Body of pancreas (tissue), 4 donors: ENCODE results near the gene TOB2. TPM values are rescaled to one million over a fixed set of nuclear protein-coding genes. Genes with fewer than 3 reads are reported as not detected.
A peak's percentile ranks its signal among the peaks of the same experiment; 100 is the strongest.

Source experiments
- ATAC-seq: fragments of 150-250 bp; one replicate; pipeline ENCODE4 v1.9.1; 2016
- DNase-seq, 4 donors: peaks; one replicate each; pipeline ENCODE4 v3.0.0-alpha.2; 2019
- H3K27ac ChIP-seq, 4 donors: fragments of 200-600 bp; sonication (generic); 1 replicate in 3 of 4; 2 replicates in 1 of 4; pipeline versions ENCODE4 v1.5.1 to v1.6.1; 2016 to 2019; ENCODE audit warnings: mild to moderate bottlenecking in 1 of 4, mixed read lengths in 1 of 4, moderate library complexity in 1 of 4
- H3K27me3 ChIP-seq, 2 donors: fragments of 200-600 bp; sonication (generic); one replicate each; pipeline ENCODE4 v1.6.0; 2016; ENCODE audit warnings: mild to moderate bottlenecking in 1 of 2
- H3K36me3 ChIP-seq, 2 donors: fragments of 200-600 bp; sonication (generic); replicated peaks in 1 of 2; 2 replicates each; pipeline ENCODE4 v1.5.1; 2016; ENCODE audit warnings: low read depth in 2 of 2; ENCODE audit not compliant: insufficient read depth in 1 of 2
- H3K4me1 ChIP-seq: fragments of 200-600 bp; sonication (generic); one replicate; pipeline ENCODE4 v1.6.0; 2016
- H3K4me3 ChIP-seq, 2 donors: fragments of 200-600 bp; sonication (generic); 1 replicate in 1 of 2; 2 replicates in 1 of 2; pipeline ENCODE4 v1.5.1; 2016 to 2019
- H3K9me3 ChIP-seq, 3 donors: fragments of 200-600 bp; sonication (generic); 1 replicate in 2 of 3; 2 replicates in 1 of 3; pipeline ENCODE4 v1.5.1; 2016
- CTCF ChIP-seq, 7 experiments: fragments of 450-650 bp in 4 of 7; fragments of 200-600 bp in 3 of 7; sonication (generic) in 3 of 7; IDR thresholded peaks; one replicate each; pipeline ENCODE4 v1.5.1; 2016 to 2019; ENCODE audit warnings: antibody characterized with exemption in 7 of 7
- POLR2A ChIP-seq, 3 donors: fragments of 450-650 bp; IDR thresholded peaks; one replicate each; pipeline ENCODE4 v1.6.1; 2016; ENCODE audit warnings: antibody characterized with exemption in 3 of 3, mild to moderate bottlenecking in 2 of 3
- WGBS, 2 donors: methylation state at CpG; one replicate each; pipeline ENCODE4 v1.1.5; 2017; 5-methylcytosine and 5-hydroxymethylcytosine counted together
- intact Hi-C: fragments of 100-400 bp; cut with DNase I; formaldehyde crosslinking; loops from one replicate; pipeline ENCODE4 v1.15.1; 2023
- total RNA-seq, 2 donors: library from RNA; depleted of rRNA; stranded (reverse); fragments of >200 nt; gene quantifications; one replicate each; pipeline ENCODE4 v1.1.0, GENCODE V29; 2016

TOB2 gene
- 10 to 100 TPM; 23.1 to 27.2 TPM for total RNA-seq

- Histone ChIP-seq H3K27ac (peak within 1 kb of the TSS; percentile 99 to 100 (median 100)), H3K4me3 (peak within 1 kb of the TSS; percentile 80 to 97), H3K4me1 (peaks cover 31% of the 10 kb centered on the region), H3K27me3 (no peaks in the 10 kb centered on the region), H3K9me3 (no peaks in the 10 kb centered on the region), H3K36me3 (no peaks in the 10 kb centered on the region)
- peak; percentile 75 for ATAC-seq
- 0 to 1% methylated on average over 4 to 70 of the region's 85 CpGs for WGBS, 2 donors
- peak; percentile 96 to 97 (median 96) for DNase-seq
- intact Hi-C loops: no loop called here
- TF ChIP-seq POLR2A (IDR thresholded peaks at IDR 0.05) (peak; percentile 99 to 100 (median 100)), CTCF (IDR thresholded peaks at IDR 0.05) (peak in 2 of 7 experiments; percentile 3 to 5)
Measured at GRCh38 chr22:41446639-41447434, at the start of gene TOB2. Gene TOB2, minus strand, starts transcription at chr22:41446801. Its CDS starts 9,456 bp downstream, at chr22:41437345.

- 82 to 84% methylated on average over 5 of the region's 5 CpGs for WGBS, 2 donors
Measured at GRCh38 chr22:41491374-41492100, 44.9 kb upstream of the TOB2 start.

GRCh38 chr22:41488596-41489385 is 42.2 kb upstream of the TOB2 start:
- ATAC-seq: no peak
- intact Hi-C loops: no loop called here
- H3K4me1 ChIP-seq: peaks cover 37% of the 10 kb centered on the region

More at GRCh38 chr22:41491374-41492100, 44.9 kb upstream of the TOB2 start:
- Histone ChIP-seq H3K9me3 (no peaks in the 10 kb centered on the region), H3K27me3 (no peaks in the 10 kb centered on the region), H3K27ac (no peak overlapping the region), H3K36me3 (no peaks in the 10 kb centered on the region), H3K4me3 (no peak overlapping the region), H3K4me1 (peaks cover 37% of the 10 kb centered on the region)
- no peak for DNase-seq
- intact Hi-C loops: no loop called here
- TF ChIP-seq POLR2A (IDR thresholded peaks at IDR 0.05) (no peak), CTCF (IDR thresholded peaks at IDR 0.05) (no peak)
- peak; percentile 30 for ATAC-seq

GRCh38 chr22:41488076-41488475 is 41.5 kb upstream of the TOB2 start:
- TF ChIP-seq CTCF (IDR thresholded peaks at IDR 0.05) (no peak), POLR2A (IDR thresholded peaks at IDR 0.05) (no peak)
- H3K4me1 ChIP-seq: peaks cover 37% of the 10 kb centered on the region
- DNase-seq (no peak), ATAC-seq (no peak)
- intact Hi-C loops: no loop called here
- 56 to 65% methylated on average over 4 of the region's 4 CpGs for WGBS, 2 donors
- H3K9me3 ChIP-seq: no peaks in the 10 kb centered on the region
- H3K27ac ChIP-seq: no peak overlapping the region
- H3K4me3 ChIP-seq: no peak overlapping the region
- H3K36me3 ChIP-seq: no peaks in the 10 kb centered on the region
- H3K27me3 ChIP-seq: no peaks in the 10 kb centered on the region

More at GRCh38 chr22:41488596-41489385, 42.2 kb upstream of the TOB2 start:
- no peaks in the 10 kb centered on the region for H3K27me3 ChIP-seq
- H3K27ac ChIP-seq: peak overlapping the region in 1 of 4 donors; percentile 29
- no peak for TF ChIP-seq CTCF (IDR thresholded peaks at IDR 0.05)
- TF ChIP-seq POLR2A (IDR thresholded peaks at IDR 0.05): no peak
- 59 to 60% methylated on average over 3 of the region's 3 CpGs for WGBS, 2 donors
- no peaks in the 10 kb centered on the region for H3K36me3 ChIP-seq
- no peaks in the 10 kb centered on the region for H3K9me3 ChIP-seq
- H3K4me3 ChIP-seq: no peak overlapping the region
- DNase-seq: no peak
